Loucy (cell line): ENCODE data around the gene WDR6.

ENCODE experiments used
- H2AFZ ChIP-seq: fragments of 200-600 bp; sonication (generic); 2 replicates; pipeline ENCODE4 v1.6.0; 2016; ENCODE audit warnings: antibody characterized with exemption, mild to moderate bottlenecking, low read length, moderate library complexity
- H3F3A ChIP-seq: fragments of 200-600 bp; 2 replicates; pipeline ENCODE4 v1.6.0; 2016; ENCODE audit warnings: antibody characterized with exemption, low read depth, mild to moderate bottlenecking
- H3K27me3 ChIP-seq: fragments of 200-600 bp; sonication (generic); 2 replicates; pipeline ENCODE4 v1.6.1; 2014; ENCODE audit warnings: low read length, mild to moderate bottlenecking; ENCODE audit not compliant: insufficient read depth, poor library complexity, severe bottlenecking
- H3K36me3 ChIP-seq: fragments of 200-600 bp; sonication (generic); 2 replicates; pipeline ENCODE4 v1.6.1; 2016; ENCODE audit warnings: low read length; ENCODE audit not compliant: insufficient read depth
- H3K4me1 ChIP-seq: fragments of 200-600 bp; sonication (generic); 2 replicates; pipeline ENCODE4 v1.5.1; 2014; ENCODE audit warnings: low read length, mild to moderate bottlenecking; ENCODE audit not compliant: insufficient read depth, poor library complexity, severe bottlenecking
- H3K4me2 ChIP-seq: fragments of 200-600 bp; sonication (generic); 2 replicates; pipeline ENCODE4 v1.6.0; 2014; ENCODE audit warnings: antibody characterized with exemption, low read length, low read depth, mild to moderate bottlenecking; ENCODE audit not compliant: poor library complexity, severe bottlenecking
- H3K4me3 ChIP-seq: fragments of 200-600 bp; sonication (generic); 2 replicates; pipeline ENCODE4 v1.5.1; 2014; ENCODE audit warnings: low read length, mild to moderate bottlenecking, mixed read lengths; ENCODE audit not compliant: poor library complexity, severe bottlenecking
- H3K79me2 ChIP-seq: fragments of 200-600 bp; sonication (generic); 2 replicates; pipeline ENCODE4 v1.6.1; 2014; ENCODE audit warnings: low read length; ENCODE audit not compliant: insufficient read depth
- H3K9ac ChIP-seq: fragments of 200-600 bp; sonication (generic); 2 replicates; pipeline ENCODE4 v1.6.0; 2014; ENCODE audit warnings: mild to moderate bottlenecking, low read depth, low read length, moderate library complexity; ENCODE audit not compliant: poor library complexity, severe bottlenecking
- H3K9me2 ChIP-seq: fragments of 200-600 bp; sonication (generic); replicated peaks from 2 replicates; pipeline ENCODE4 v1.6.1; 2016; ENCODE audit warnings: low read depth, low read length, mixed read lengths
- H3K9me3 ChIP-seq: fragments of 200-600 bp; sonication (generic); 2 replicates; pipeline ENCODE4 v1.6.1; 2014; ENCODE audit warnings: mild to moderate bottlenecking, antibody characterized with exemption, low read length, low read depth; ENCODE audit not compliant: insufficient read depth
- H4K20me1 ChIP-seq: fragments of 200-600 bp; sonication (generic); 2 replicates; pipeline ENCODE4 v1.6.0; 2014; ENCODE audit warnings: antibody characterized with exemption, low read length, mild to moderate bottlenecking; ENCODE audit not compliant: insufficient read depth, poor library complexity, severe bottlenecking
- CTCF ChIP-seq: fragments of 200-600 bp; sonication (generic); conservative IDR thresholded peaks from 2 replicates; pipeline ENCODE4 v1.5.1; 2014; ENCODE audit warnings: mild to moderate bottlenecking, antibody characterized with exemption, low read length
- EZH2phosphoT487 ChIP-seq: fragments of 200-600 bp; IDR thresholded peaks from 2 replicates; pipeline ENCODE4 v1.6.1; 2018; ENCODE audit warnings: antibody characterized with exemption, mild to moderate bottlenecking, moderate library complexity, borderline replicate concordance

Gene WDR6

GRCh38 chr3:49015072-49015471 is 7.9 kb downstream of the WDR6 start:
- H4K20me1 ChIP-seq, result peaks cover 64% of the 10 kb centered on the region
- H3K9me3 ChIP-seq, result no peaks in the 10 kb centered on the region
- TF ChIP-seq CTCF, result no peak
- TF ChIP-seq EZH2phosphoT487, result no peak
- no peak overlapping the region for H2AFZ ChIP-seq
- H3F3A ChIP-seq, result no peaks in the 10 kb centered on the region
- no peak overlapping the region for H3K4me2 ChIP-seq
- no peak overlapping the region for H3K4me3 ChIP-seq
- H3K4me1 ChIP-seq, result peaks cover 15% of the 10 kb centered on the region
- H3K9ac ChIP-seq, result no peak overlapping the region
- peaks cover 66% of the 10 kb centered on the region for H3K79me2 ChIP-seq
- no peaks in the 10 kb centered on the region for H3K27me3 ChIP-seq
- peaks cover 56% of the 10 kb centered on the region; the same call in 1 of the 2 replicates for H3K36me3 ChIP-seq
- no peaks in the 10 kb centered on the region for H3K9me2 ChIP-seq

- peaks cover 66% of the 10 kb centered on the region for H3K79me2 ChIP-seq
These were observed 8.6 kb downstream of the WDR6 start for GRCh38 chr3:49015765-49016164.

GRCh38 chr3:49016414-49017228 is 9.4 kb downstream of the WDR6 start:
- peaks cover 15% of the 10 kb centered on the region for H3K4me1 ChIP-seq
- H4K20me1 ChIP-seq, result peaks cover 65% of the 10 kb centered on the region
- H3K4me2 ChIP-seq, result no peak overlapping the region
- H3K79me2 ChIP-seq, result peaks cover 63% of the 10 kb centered on the region
- no peak overlapping the region for H3K9ac ChIP-seq
- H2AFZ ChIP-seq, result no peak overlapping the region
- no peaks in the 10 kb centered on the region for H3K27me3 ChIP-seq
- TF ChIP-seq CTCF (no peak), EZH2phosphoT487 (no peak)
- no peaks in the 10 kb centered on the region for H3F3A ChIP-seq
- H3K9me2 ChIP-seq, result no peaks in the 10 kb centered on the region
- H3K36me3 ChIP-seq, result peaks cover 53% of the 10 kb centered on the region; the same call in 1 of the 2 replicates
- H3K9me3 ChIP-seq, result no peaks in the 10 kb centered on the region
- no peak overlapping the region for H3K4me3 ChIP-seq

More at GRCh38 chr3:49015765-49016164, 8.6 kb downstream of the WDR6 start:
- TF ChIP-seq EZH2phosphoT487 (no peak), CTCF (no peak)
- peaks cover 56% of the 10 kb centered on the region; the same call in 1 of the 2 replicates for H3K36me3 ChIP-seq
- no peaks in the 10 kb centered on the region for H3K27me3 ChIP-seq
- H3K4me1 ChIP-seq, result peaks cover 15% of the 10 kb centered on the region
- H2AFZ ChIP-seq, result no peak overlapping the region
- no peaks in the 10 kb centered on the region for H3K9me2 ChIP-seq
- no peaks in the 10 kb centered on the region for H3K9me3 ChIP-seq
- H3F3A ChIP-seq, result no peaks in the 10 kb centered on the region
- H3K4me3 ChIP-seq, result no peak overlapping the region
- peaks cover 67% of the 10 kb centered on the region for H4K20me1 ChIP-seq
- no peak overlapping the region for H3K9ac ChIP-seq
- no peak overlapping the region for H3K4me2 ChIP-seq
